ENCODE measurements around the gene SPP1. TPM values are rescaled to one million over a fixed set of nuclear protein-coding genes. Genes with fewer than 3 reads are reported as not detected.

The SPP1 gene
- total RNA-seq, 3 donors from 2014 or later = 1.4 to 27.6 (median 3.0) TPM

- Histone ChIP-seq H3K36me3 (ENCODE audit: low read depth) (no peaks in the 10 kb centered on the region), H3K9me3 (no peaks in the 10 kb centered on the region), H3K4me1 (ENCODE audit: low read depth) (peaks cover under 1% of the 10 kb centered on the region), H3K4me3 (no peak overlapping the region)
- no peak for ATAC-seq
- TF ChIP-seq CTCF (IDR thresholded peaks at IDR 0.05) = no peak
- no peak for DNase-seq
- intact Hi-C loops (cut with DNase I, micrococcal nuclease) = no loop called here
These were observed 38.9 kb downstream of the SPP1 start for GRCh38 chr4:88014386-88014905.

GRCh38 chr4:88015659-88016295 is 40.3 kb downstream of the SPP1 start:
- Histone ChIP-seq H3K4me3 (no peak overlapping the region), H3K4me1 (ENCODE audit: low read depth) (no peaks in the 10 kb centered on the region), H3K9me3 (no peaks in the 10 kb centered on the region), H3K36me3 (ENCODE audit: low read depth) (no peaks in the 10 kb centered on the region)
- TF ChIP-seq CTCF (IDR thresholded peaks at IDR 0.05) = no peak
- no peak for DNase-seq
- intact Hi-C loops (cut with DNase I, micrococcal nuclease) = no loop called here
- ATAC-seq = no peak

GRCh38 chr4:88017516-88018297 is 42.2 kb downstream of the SPP1 start:
- no peak for DNase-seq
- Histone ChIP-seq H3K4me1 (ENCODE audit: low read depth) (no peaks in the 10 kb centered on the region), H3K4me3 (no peak overlapping the region), H3K9me3 (no peaks in the 10 kb centered on the region), H3K36me3 (ENCODE audit: low read depth) (no peaks in the 10 kb centered on the region)
- intact Hi-C loops (cut with DNase I, micrococcal nuclease) = no loop called here
- ATAC-seq = peak; percentile 58
- TF ChIP-seq CTCF (IDR thresholded peaks at IDR 0.05) = no peak

- Histone ChIP-seq H3K4me3 (no peak overlapping the region), H3K9me3 (no peaks in the 10 kb centered on the region), H3K4me1 (ENCODE audit: low read depth) (no peaks in the 10 kb centered on the region), H3K36me3 (ENCODE audit: low read depth) (no peaks in the 10 kb centered on the region)
- ATAC-seq = no peak
- no peak for TF ChIP-seq CTCF (IDR thresholded peaks at IDR 0.05)
- DNase-seq = peak in 1 of 3 donors; percentile 12
- intact Hi-C loops (cut with DNase I, micrococcal nuclease) = no loop called here
These were observed 43.0 kb downstream of the SPP1 start for GRCh38 chr4:88018466-88018865.

- no peak for ATAC-seq
- Histone ChIP-seq H3K9me3 (peaks cover 8% of the 10 kb centered on the region), H3K36me3 (ENCODE audit: low read depth) (no peaks in the 10 kb centered on the region), H3K4me3 (no peak overlapping the region), H3K4me1 (ENCODE audit: low read depth) (no peaks in the 10 kb centered on the region)
- intact Hi-C loops (cut with DNase I, micrococcal nuclease) = no loop called here
- TF ChIP-seq CTCF (IDR thresholded peaks at IDR 0.05) = no peak
- DNase-seq = no peak
These were observed 46.3 kb downstream of the SPP1 start for GRCh38 chr4:88021824-88022223.
